Liver (tissue), 3 donors: ENCODE measurements around the gene ADNP2.

Experiments
- EGR1 ChIP-seq, 2 donors: IDR thresholded peaks; 2 replicates each; pipeline ENCODE4 v1.6.1; 2016 to 2018; ENCODE audit warnings: antibody characterized with exemption in 2 of 2, low read depth in 2 of 2
- FOXA1 ChIP-seq: IDR thresholded peaks from 2 replicates; pipeline ENCODE4 v1.6.1; 2016; ENCODE audit warnings: antibody characterized with exemption
- GABPA ChIP-seq, 2 donors: IDR thresholded peaks in 1 of 2; conservative IDR thresholded peaks in 1 of 2; 2 replicates each; pipeline ENCODE4 v1.6.1; 2016; ENCODE audit warnings: antibody characterized with exemption in 2 of 2, mild to moderate bottlenecking in 1 of 2, moderate library complexity in 1 of 2
- JUND ChIP-seq, 2 donors: IDR thresholded peaks; 2 replicates each; pipeline ENCODE4 v1.6.1; 2016; ENCODE audit warnings: antibody characterized with exemption in 2 of 2
- MAX ChIP-seq: IDR thresholded peaks from 2 replicates; pipeline ENCODE4 v1.6.1; 2016; ENCODE audit warnings: antibody characterized with exemption
- NR2F2 ChIP-seq: IDR thresholded peaks from 2 replicates; pipeline ENCODE4 v1.6.1; 2016; ENCODE audit warnings: antibody characterized with exemption
- RAD21 ChIP-seq, 2 donors: IDR thresholded peaks; 2 replicates each; pipeline ENCODE4 v1.6.1; 2016; ENCODE audit warnings: antibody characterized with exemption in 2 of 2, mild to moderate bottlenecking in 2 of 2
- SP1 ChIP-seq: IDR thresholded peaks from 2 replicates; pipeline ENCODE4 v1.6.1; 2018; ENCODE audit warnings: antibody characterized with exemption, mild to moderate bottlenecking
- TAF1 ChIP-seq: conservative IDR thresholded peaks from 2 replicates; pipeline ENCODE4 v1.6.1; 2016; ENCODE audit warnings: antibody characterized with exemption, mild to moderate bottlenecking
- YY1 ChIP-seq: IDR thresholded peaks from 2 replicates; pipeline ENCODE4 v1.6.1; 2016; ENCODE audit warnings: antibody characterized with exemption, mild to moderate bottlenecking
- TF ChIP-seq, protein P1 (sequence below): fragments of 150-350 bp; IDR thresholded peaks from 2 replicates; pipeline ENCODE4 v1.5.1; 2017; ENCODE audit warnings: improper control_type of control experiment, low read depth, low read length; ENCODE audit not compliant: missing input control
- TF ChIP-seq, protein P2 (sequence below): IDR thresholded peaks from 2 replicates; pipeline ENCODE4 v1.6.1; 2016; ENCODE audit warnings: antibody characterized with exemption, mild to moderate bottlenecking
- TF ChIP-seq, protein P3 (sequence below): IDR thresholded peaks from 2 replicates; pipeline ENCODE4 v1.6.1; 2016; ENCODE audit warnings: antibody characterized with exemption
- donor health status: healthy.
- donor health status: healthy.

- TF ChIP-seq, protein P1, sequence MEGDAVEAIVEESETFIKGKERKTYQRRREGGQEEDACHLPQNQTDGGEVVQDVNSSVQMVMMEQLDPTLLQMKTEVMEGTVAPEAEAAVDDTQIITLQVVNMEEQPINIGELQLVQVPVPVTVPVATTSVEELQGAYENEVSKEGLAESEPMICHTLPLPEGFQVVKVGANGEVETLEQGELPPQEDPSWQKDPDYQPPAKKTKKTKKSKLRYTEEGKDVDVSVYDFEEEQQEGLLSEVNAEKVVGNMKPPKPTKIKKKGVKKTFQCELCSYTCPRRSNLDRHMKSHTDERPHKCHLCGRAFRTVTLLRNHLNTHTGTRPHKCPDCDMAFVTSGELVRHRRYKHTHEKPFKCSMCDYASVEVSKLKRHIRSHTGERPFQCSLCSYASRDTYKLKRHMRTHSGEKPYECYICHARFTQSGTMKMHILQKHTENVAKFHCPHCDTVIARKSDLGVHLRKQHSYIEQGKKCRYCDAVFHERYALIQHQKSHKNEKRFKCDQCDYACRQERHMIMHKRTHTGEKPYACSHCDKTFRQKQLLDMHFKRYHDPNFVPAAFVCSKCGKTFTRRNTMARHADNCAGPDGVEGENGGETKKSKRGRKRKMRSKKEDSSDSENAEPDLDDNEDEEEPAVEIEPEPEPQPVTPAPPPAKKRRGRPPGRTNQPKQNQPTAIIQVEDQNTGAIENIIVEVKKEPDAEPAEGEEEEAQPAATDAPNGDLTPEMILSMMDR, result no peak
- TF ChIP-seq MAX (no peak), TAF1 (no peak), JUND (IDR thresholded peaks at IDR 0.05) (no peak), RAD21 (IDR thresholded peaks at IDR 0.05) (no peak), EGR1 (IDR thresholded peaks at IDR 0.05; ENCODE audit: low read depth in 2 of 2) (no peak), YY1 (no peak), FOXA1 (no peak), GABPA (IDR thresholded peaks at IDR 0.05 in 1 of 2, conservative IDR thresholded peaks at IDR 0.05 in 1 of 2) (no peak), SP1 (no peak), NR2F2 (no peak)
- TF ChIP-seq, protein P2, sequence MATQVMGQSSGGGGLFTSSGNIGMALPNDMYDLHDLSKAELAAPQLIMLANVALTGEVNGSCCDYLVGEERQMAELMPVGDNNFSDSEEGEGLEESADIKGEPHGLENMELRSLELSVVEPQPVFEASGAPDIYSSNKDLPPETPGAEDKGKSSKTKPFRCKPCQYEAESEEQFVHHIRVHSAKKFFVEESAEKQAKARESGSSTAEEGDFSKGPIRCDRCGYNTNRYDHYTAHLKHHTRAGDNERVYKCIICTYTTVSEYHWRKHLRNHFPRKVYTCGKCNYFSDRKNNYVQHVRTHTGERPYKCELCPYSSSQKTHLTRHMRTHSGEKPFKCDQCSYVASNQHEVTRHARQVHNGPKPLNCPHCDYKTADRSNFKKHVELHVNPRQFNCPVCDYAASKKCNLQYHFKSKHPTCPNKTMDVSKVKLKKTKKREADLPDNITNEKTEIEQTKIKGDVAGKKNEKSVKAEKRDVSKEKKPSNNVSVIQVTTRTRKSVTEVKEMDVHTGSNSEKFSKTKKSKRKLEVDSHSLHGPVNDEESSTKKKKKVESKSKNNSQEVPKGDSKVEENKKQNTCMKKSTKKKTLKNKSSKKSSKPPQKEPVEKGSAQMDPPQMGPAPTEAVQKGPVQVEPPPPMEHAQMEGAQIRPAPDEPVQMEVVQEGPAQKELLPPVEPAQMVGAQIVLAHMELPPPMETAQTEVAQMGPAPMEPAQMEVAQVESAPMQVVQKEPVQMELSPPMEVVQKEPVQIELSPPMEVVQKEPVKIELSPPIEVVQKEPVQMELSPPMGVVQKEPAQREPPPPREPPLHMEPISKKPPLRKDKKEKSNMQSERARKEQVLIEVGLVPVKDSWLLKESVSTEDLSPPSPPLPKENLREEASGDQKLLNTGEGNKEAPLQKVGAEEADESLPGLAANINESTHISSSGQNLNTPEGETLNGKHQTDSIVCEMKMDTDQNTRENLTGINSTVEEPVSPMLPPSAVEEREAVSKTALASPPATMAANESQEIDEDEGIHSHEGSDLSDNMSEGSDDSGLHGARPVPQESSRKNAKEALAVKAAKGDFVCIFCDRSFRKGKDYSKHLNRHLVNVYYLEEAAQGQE, result no peak
- TF ChIP-seq, protein P3, sequence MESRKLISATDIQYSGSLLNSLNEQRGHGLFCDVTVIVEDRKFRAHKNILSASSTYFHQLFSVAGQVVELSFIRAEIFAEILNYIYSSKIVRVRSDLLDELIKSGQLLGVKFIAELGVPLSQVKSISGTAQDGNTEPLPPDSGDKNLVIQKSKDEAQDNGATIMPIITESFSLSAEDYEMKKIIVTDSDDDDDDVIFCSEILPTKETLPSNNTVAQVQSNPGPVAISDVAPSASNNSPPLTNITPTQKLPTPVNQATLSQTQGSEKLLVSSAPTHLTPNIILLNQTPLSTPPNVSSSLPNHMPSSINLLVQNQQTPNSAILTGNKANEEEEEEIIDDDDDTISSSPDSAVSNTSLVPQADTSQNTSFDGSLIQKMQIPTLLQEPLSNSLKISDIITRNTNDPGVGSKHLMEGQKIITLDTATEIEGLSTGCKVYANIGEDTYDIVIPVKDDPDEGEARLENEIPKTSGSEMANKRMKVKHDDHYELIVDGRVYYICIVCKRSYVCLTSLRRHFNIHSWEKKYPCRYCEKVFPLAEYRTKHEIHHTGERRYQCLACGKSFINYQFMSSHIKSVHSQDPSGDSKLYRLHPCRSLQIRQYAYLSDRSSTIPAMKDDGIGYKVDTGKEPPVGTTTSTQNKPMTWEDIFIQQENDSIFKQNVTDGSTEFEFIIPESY, result no peak
Measured at GRCh38 chr18:80065705-80066104, 43.4 kb upstream of the ADNP2 start.
